HG02610 (cell line): ENCODE measurements around the gene CLEC4D.
A peak's percentile ranks its signal among the peaks of the same experiment; 100 is the strongest.
"Not testable (repeated sequence)": the region's sequence is repeated elsewhere in the genome, so short reads cannot be mapped to it uniquely, and the experiment has no call there.

ENCODE experiments used
- ATAC-seq: cut with Tn5 transposase; IDR thresholded peaks from one replicate; pipeline ENCODE4 v1.9.1; 2021; ENCODE audit warnings: mild to moderate bottlenecking, moderate library complexity; ENCODE audit not compliant: unreplicated experiment

The CLEC4D gene

DNA sequence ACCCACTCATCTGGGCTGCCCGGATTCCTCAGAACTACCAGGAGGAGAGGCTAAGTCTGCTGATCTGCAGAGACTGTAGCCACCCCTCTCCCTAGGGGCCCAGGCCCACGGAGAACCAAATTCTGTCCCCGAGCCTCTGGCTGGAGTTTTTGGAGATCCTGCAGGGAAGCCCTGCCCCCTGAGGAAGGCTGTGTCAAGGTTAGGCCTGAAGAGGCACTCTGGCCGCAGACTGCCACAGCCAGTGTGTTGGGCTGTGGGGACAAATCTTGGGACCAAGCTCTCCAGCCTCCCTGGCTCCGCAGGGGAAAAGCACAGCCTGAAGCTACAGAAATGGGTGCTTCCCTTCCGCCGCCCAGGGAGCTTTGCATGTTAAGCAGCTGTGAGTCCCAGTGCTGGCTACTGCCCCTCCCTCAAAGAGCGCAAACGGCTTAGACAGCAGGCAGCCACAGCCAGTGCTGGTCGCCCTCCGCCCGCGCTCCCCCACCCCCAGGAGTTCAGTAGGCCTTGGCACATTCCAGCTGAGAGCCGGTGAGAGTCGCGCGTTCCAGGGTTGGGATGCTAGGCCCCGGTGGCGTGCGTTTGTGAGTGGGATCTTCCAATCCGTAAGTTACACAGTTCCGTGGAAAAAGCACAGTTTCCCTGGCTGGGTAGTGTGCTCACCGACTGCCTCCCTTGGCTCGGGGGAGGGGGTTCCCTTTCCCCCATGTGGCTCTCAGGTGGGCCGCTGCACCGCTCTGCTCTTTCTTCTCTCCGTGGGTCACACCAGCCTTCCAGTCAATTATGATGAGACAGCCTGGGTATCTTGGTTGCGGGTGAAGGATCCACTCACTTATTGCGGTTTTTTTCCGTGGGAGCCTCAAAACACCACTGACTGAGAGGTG, 14.2 kb downstream of the CLEC4D start:
- no peak for ATAC-seq

DNA sequence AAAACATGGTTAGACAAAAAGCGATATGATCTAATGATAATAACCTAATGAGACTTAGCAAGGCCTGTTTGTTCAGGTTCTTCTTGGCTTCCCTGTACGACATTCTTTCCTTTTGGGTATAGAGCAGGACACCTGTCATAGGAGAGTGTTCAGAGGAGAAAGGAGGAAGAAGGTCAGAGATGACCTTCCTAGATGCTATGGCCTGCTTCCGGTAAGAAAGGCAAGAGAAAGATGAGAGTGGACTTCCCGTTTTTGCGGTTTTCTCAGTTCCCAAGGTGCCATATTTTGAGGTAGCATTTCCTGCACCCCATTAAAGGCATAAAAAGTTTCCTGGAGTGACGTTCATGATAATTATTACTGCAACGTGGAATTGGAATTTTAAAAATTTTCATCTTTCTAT, 18.7 kb downstream of the CLEC4D start:
- no peak for ATAC-seq

DNA sequence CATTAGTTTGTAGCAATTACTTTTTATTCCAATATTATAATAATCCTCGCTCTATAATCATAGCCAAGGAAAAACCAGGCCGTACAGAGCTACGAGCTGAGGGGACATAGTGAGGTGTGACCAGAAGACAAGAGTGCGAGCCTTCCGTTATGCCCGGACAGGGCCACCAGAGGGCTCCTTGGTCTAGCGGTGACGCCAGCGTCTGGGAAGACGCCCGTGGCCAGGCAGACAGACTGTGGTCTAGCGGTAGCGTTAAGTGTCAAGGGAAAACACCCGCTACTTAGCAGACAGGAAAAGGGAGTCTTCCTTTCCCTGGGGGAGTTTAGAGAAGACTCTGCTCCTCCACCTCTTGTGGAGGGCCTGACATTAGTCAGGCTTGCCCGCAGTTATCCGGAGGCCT, 24.5 kb downstream of the CLEC4D start:
- ATAC-seq, result not testable (repeated sequence)

DNA sequence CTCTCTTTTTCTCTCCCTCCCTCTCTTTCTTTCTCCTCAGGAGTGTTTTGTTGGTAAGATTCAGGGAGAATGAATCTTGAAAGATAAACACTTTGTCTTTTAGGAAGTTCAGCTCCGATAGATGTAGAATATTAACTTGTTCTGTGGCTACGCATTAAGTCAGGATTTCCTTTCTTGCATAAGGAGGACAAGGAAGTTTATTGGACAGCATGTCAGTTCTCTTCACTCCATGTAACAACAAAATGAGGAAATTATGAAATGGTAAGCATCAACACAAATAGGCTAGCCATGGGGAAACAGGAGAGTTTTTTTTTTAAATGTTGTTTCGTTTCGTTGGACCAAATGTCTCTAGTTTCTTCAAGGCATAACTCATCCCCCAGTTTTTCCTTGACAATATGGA, 27.5 kb downstream of the CLEC4D start, which contains the start of gene CLEC4E:
Gene CLEC4E, minus strand, starts transcription at position 75 of the 400 bp plus-strand sequence. CDS start 108 bp downstream, outside the sequence.
- not testable (repeated sequence) for ATAC-seq

DNA sequence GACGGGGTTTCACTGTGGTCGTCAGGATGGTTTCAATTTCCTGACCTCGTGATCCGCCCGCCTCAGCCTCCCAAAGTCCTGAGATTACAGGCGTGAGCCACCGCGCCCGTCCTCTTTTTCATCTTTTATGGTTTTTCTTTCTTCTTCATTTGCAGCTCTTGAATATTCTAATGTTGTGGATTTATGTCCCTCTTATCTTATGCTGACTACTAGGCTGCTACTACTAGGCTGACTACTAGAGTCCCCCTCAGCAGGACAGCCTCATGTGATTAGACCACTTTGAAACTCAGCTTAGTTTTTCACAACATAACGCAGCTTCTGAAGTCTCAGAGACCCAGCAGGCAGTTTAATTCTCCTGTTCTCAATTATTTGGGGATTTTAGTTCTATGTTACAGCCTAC, 28.3 kb downstream of the CLEC4D start:
- ATAC-seq, result no peak

DNA sequence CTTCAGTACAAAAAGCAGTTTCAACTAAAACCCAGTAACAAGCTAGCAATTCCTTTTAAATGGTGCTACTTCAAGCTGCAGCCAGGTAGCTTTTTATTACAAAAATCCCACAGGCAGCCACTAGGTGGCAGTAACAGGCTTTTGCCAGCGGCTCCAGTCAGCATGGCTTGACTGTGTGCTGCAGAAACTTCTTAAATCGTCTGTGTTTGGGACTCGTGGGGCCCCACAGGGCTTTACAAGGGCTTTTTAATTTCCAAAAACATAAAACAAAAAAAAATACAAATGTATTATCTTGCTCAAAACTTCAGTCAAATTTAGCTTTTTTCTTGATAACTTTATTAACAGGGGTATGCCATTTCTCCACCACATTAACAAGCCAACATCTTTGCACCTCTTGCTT, 31.0 kb downstream of the CLEC4D start:
- peak; percentile 46 for ATAC-seq

DNA sequence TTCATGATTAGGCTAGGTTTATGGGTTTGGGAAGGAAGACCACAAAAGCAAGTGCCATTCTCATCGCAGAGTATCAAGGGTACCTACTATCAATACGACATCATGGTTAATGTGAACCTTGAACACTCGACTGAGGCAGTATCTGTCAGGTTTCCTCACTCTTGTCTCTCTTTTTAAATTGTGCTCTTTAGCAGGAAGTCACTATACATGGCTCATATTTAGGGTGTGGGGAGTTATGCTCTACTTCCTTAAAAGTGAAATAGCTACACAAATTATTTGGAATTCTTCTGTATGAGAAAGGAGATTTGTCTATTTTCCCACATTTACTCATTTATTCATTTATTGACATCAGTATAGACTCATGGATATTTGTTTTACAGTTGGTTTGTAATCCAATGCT, 33.3 kb downstream of the CLEC4D start:
- no peak for ATAC-seq

DNA sequence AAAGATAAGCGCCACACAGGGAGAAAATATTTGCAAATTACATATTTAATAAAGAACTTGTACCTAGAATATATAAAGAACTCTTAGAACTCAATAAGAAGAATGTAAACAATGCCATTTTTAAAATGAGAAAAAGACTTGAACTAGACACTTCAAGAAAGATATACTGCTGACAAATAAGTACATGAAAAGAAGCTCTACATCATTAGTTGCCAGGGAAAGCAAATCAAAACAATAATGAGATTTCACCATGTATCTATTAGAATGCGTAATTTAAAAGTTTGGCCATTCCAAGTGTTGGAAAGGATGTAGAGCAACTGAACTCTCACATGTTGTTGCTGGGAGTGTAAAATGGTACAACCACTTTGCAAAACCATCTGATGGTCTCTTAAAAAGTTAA, 34.3 kb downstream of the CLEC4D start:
- no peak for ATAC-seq

DNA sequence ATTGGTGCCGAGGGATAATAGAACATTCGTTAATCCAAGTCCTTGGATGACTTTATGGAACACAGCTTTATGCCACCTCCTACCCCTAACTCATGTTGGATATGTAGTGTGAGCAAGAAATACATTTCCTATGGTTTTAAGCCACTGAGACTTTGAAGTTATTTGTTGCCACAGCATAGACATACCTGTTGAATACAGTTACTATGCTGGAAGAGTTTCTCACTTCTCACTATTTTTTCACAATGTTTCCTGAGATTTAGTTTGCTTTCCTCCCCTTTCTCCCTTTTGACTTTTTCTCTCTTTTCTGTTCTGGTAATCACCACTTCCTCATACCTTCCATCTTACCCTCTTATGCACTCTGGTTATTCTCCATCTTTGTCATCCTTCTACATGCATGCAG, 34.9 kb downstream of the CLEC4D start:
- no peak for ATAC-seq

DNA sequence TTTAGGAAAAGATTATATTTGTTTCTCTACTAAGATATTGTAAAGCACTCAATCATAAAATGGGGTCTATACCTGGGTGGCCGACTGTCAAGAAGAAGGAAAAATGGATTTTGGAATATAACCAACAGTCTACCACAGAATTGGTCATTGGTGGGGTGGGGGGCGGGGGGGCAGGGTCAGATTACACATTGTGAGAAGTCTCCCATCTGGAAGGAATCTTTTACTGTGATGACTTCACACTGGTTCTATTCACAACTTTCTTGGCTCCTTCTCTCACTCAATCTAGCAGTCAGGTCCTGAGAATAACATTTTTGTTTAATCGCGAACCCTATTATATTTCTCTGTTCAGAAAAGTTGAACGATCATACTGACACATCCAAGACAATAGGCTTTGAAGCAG, 36.1 kb downstream of the CLEC4D start:
- ATAC-seq, result no peak

DNA sequence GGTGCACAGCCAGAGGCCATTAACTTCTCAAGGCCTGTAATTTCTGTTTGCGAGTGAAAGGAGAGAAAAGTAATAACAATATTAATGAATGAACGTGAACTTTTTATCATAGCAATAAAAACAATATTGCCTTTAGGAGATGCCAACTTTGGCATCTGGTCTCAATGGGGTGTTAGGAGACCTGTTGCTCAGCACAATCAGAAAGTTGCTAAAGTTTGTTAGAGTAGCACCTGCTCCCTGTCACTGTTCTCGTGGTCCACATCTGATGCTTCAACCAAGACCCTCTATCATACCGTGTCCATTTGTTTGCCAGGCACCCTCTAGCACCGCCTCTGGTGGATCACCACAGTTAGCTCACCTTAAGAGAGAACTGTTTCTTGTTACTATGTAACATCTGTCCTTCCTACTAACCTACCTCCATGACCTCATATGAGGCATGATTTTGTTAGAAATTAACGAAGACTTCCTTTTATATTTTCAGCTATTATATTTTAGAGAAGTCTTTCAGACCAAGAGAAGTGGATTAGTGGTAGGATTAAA, 39.9 kb downstream of the CLEC4D start:
- no peak for ATAC-seq

DNA sequence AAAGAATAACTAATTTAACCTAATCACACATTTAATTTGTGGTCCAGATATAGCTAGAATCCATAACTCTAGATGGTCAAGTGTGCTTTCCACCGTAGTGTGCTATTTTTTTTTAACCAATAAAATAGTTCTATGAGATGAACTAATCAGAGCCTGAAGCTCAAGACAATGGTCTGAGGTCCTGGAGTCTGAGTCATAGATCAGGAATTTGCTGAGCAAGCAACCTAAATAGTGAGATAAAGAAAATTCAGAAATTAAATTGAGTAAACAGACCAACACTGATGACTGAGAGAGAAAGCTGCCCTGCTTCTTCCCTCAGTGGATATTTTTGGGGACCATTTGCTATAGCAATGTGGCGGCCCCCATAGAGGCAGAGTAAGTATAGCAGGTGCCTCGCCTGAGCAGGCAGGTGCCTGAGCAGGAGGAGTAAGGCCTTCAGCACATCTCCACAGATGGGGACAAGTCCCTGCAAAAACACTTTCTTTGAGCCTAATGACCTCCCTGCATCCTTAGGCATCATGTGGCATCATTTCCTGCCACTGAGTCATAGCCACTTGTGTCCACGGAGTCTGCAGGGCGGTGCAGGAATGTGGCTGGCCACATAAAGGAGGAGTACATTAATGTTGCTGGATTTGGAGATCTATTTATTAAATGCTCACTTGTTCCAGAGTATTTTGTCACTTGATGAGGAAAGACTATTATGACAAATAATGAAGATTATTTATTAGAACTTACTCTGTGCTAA, 41.3 kb downstream of the CLEC4D start:
- ATAC-seq, result no peak

DNA sequence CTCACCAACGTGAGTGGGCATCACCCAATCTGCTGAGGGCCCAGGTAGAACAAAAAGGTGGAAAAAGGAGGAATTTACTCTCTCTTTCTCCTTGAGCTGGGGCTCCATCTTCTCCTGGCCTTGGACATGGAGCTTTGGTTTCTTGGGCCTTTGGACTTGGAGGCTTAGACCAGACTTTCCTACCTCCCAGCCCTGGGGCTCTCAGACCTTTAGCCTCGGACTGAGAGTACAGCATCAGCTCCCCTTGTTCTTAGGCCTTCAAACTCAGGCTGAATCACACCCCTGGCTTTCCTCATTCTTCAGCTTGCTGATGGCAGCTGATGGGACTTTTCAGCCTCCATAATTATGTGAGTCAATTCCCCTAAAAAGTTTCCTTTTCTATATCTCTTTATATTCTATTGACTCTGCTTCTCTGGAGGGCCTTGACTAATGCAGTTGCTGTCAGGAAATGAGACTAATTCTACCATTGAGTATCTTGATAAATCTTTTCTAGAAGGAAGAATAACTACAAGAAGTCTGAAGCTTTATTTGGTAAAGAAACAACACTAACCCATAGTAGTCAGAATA, 43.3 kb downstream of the CLEC4D start:
- no peak for ATAC-seq

DNA sequence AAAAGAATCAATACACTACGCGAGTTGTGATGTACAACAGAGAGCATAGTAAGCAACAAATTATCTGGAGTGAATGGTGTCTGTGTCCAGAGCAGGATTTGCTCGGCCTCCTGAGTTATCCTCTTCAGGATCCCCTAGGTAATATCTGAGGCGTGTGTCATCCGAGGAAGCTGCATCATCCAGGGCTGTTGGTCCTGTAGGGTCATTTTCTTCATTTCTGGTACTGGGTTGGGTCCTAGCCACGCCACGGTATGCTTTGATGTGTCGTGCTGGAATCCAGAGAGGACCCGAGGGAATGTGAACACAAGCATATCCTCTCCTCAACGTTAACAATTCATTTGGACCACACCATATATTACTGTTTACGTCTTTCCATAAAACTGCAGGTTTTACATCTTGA, 46.4 kb downstream of the CLEC4D start:
- ATAC-seq, result no peak

DNA sequence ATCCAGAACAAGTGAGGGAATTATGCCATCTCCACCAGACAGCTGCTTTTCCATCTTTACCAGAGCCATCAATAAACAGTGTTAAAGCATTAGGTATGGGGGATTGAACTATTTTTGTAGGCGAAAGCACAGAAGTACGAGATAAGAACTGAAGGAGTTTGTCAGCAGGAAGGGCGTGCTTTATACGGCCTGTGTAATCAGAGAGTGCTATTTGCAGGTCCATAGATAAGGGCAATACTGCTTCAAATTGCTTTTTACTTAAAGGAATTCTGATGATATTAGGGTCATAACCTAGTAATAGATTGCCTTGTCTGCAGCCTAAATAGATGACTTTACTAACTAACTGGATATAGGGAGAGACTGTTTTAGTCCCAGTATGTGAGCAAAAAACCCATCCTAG, 47.7 kb downstream of the CLEC4D start:
- ATAC-seq, result no peak

DNA sequence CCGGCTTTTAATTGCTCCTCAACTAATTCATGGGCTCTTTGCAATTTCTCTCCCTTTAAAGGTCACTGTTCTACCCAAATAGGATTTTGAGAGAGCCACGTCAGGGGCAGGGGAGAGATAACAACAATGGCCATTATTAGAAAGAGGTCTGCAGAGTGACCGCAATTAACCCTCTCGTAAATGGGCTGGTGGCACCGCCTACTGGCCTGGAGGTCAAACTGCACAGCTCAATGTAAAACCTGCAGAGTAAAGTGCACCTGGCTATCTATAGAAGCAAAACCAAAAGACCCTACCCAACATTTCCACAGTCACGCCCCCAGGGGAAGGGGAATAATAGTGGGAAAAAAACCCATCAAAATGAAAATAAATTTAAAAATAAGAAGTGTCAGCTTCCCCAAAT, 49.0 kb downstream of the CLEC4D start:
- ATAC-seq, result no peak

DNA sequence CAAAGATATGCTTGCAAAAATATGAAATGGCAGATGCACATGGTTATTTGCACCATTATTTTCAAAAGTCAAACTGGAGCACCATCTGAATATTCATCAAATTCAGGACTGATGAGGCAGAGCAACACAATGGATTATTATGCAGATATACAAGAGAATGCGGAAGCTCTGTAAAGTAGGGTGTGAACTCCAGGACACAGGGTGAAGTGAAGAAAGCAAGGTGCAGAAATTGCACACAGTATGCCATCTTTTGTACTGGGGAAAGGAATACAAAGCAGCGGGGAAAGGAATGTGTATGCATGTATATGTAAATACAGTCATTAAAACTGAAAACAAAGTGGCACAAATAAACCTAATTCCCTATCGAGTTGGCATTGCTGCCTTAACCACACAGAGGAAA, 50.1 kb downstream of the CLEC4D start:
- ATAC-seq, result no peak

DNA sequence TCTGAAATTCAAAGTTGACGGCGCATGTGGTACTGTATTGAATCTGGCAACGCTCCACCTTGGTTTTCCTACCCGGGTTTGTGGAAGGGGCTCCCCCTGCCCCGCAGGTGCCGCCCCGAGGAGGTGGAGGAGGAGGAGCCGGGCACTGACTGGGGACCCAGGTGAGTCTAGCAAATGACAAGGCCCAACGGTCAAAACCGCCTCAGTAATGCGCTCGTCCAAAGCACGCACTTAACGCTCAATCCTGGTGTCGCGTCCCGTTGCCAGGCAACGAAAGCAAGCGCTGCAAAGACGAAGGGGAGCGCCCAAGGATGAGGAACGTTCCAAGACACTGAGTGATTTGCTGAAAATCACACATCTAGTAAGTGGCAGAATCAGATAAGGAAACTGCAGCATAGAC, 51.4 kb downstream of the CLEC4D start:
- no peak for ATAC-seq

DNA sequence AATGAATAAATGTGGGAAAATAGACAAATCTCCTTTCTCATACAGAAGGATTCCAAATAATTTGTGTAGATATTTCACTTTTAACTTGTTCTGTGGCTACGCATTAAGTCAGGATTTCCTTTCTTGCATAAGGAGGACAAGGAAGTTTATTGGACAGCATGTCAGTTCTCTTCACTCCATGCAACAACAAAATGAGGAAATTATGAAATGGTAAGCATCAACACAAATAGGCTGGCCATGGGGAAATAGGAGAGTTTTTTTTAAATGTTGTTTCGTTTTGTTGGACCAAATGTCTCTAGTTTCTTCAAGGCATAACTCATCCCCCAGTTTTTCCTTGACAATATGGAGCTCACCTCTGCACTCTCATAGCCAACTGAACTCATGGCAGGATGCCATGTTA, 52.7 kb downstream of the CLEC4D start:
- not testable (repeated sequence) for ATAC-seq

DNA sequence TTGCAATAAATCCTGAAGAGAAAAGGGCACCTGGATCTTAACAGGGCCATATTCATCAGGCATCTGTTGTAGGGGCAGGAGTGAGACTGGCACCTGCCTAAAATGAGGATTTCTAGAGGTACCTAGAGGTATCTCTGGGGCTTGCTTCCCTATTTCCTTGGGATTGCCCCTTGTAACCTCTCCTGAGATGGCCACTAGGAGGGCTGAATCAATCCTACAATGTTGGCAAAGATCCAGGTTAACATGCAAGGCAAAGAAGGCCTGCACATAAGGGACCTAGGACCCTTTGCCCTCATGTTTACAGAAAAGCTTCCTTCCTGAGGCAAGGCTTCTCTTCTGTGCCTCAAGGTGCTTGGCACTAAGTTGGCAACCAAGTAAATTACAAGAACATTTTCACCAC, 53.2 kb downstream of the CLEC4D start:
- ATAC-seq, result no peak
